Dermis blood vessel endothelial cell (primary cell): Measurements from ENCODE around the gene TH. TPM values are rescaled to one million over a fixed set of nuclear protein-coding genes. Genes with fewer than 3 reads are reported as not detected.

Experiments
- DNase-seq: peaks from one replicate; pipeline ENCODE4 v3.0.0; 2010
- total RNA-seq: library from RNA; depleted of rRNA; stranded (reverse); fragments of >200 nt; gene quantifications from 2 replicates; pipeline ENCODE4 v1.2.3, GENCODE V29; 2014

Gene TH
- total RNA-seq, 1 donor from 2014 or later: not detected

DNA sequence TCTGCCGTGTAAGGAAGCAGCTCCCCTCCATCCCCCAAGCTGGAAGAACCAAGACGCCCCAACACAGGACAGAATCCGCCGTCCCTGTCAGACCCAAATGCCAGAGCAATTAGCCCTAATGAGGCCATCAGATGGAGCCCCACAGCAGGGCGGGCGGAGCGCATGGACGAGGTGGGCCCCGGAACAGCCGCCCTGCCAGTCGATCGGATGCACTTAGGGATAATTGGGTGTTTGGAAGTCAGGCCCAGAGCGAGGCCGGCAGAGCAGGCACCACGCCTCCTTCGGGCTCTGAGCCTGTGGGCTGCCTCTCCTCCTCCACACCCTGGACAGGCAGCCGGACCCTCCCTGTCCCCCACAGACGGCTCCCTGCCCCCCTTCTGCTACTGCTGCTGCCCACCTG lies 5.5 kb upstream of the TH start:
- no peak for DNase-seq

DNA sequence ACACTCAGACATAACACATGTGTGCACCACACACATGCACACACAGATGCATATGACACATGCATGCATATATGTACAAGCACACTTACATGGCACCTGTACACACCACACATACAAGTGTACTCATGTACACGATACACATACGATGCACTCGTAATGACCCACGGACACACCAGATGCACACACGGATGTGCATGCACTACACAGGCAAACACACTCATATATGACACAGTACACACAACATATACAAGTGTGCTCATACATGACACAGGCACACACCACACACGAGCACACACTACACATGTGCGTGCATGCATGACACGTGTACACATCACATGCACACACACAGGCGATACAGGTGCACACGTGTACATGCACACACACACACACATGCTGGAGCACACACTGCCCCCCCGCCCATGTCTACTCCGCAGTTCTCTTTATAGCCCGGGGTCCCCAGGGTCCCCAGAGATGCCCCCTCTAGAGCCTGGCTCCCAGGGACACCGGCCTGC lies 4.8 kb upstream of the TH start:
- no peak for DNase-seq

DNA sequence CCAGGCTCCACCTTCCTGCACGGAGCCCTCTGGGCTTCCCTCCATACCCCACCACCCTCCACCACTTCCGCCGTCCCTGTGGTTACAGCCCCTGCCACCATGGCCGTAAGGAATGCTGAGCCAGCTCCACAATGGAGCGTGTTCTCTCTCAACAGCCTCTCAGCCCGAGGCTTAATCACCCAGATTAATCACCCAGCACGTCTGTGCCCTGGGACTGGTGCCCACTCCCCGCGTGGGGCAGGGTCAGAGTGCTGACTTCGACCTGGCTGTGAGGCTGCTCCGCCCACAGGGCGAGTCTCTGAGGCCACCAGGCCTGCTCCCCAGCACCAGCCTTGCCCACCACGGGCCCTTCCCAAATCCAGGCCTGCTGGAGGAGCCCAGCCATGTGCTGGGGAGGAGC lies 4.0 kb upstream of the TH start:
- no peak for DNase-seq

DNA sequence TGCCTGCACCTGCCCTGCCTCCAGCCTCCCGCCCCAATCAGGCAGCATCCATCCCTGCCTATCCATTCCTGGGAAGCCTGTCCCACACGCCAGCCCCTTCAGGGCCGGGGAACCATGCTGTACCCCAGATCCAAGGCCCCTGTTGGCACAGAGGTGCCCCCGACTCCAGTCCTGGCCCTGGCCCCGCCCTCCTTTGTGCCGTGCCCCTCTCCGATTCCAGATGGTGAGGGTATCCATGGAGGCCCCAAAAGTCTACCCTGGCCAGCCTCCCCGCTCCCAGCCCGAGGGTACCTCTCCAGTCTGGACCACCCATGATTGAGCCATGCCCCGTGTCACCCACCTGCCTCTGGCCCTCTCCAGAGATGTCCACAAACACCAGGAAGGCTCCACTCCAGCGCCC lies 2.7 kb upstream of the TH start:
- no peak for DNase-seq

DNA sequence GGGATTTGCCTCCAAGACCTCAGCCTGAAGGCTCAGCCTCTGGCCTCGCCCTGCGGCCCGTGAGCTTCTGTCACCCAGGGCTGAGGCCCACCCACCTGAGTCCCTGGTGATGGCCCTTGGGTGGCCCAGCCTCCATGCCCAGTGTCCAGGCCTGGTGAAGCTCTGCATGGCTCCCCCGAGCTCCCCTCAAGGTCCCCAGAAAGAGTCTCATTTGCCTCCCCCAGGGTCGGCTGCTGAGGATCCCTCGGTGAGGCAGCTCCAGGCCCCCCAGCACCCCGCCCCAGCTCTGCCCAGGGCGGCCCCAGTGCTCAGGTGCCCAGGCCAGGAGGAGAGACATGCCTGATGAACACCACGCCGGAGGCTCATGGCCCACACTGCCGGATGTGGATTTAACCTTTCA lies 2.1 kb upstream of the TH start:
- DNase-seq: no peak

DNA sequence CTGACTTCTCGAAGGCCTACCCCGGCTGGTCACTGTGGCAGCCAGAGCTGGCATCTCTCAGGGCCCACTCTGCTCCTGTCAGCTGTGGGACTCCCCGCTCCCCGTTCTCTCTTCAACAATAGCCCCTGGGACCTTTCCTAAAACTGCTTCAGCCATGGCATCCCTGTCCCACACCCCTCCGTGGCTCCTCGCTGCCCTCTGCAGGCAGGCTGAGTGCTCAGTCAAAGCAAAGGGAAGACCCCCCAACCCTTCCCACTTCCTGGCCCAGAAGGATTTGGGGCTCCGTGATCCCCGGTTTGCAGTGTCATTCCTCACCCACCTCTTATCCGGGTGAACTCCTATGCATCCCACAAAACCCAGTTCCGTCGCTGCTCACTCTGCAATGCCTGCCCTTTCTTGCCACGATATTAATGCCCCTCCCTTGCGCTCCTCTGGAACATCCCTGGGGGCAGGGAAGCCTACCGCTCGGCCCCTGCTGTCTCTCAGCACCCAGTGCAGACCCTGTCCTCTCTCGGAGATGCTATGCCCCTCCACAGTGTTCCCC lies 1.6 kb upstream of the TH start:
- no peak for DNase-seq

DNA sequence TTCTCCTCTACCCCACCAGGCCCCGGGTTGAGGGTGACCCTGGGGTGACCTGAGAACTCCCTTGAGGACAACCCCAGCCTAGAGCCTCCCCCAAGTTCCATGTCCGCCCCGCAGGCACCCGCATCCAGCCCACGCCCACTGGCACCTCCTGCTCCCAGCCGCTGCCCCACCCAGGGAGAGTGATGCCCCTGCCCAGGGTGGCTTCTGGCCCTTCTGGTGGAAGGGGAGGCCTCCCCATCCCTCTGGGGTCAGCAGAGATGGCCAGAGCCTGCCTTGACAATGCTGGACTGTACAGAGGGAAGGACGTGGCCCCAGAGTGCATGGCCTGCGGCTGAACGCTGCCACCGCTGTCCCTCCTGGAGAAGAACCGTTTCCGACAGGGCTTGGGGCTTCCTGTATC lies 1.1 kb upstream of the TH start:
- no peak for DNase-seq

DNA sequence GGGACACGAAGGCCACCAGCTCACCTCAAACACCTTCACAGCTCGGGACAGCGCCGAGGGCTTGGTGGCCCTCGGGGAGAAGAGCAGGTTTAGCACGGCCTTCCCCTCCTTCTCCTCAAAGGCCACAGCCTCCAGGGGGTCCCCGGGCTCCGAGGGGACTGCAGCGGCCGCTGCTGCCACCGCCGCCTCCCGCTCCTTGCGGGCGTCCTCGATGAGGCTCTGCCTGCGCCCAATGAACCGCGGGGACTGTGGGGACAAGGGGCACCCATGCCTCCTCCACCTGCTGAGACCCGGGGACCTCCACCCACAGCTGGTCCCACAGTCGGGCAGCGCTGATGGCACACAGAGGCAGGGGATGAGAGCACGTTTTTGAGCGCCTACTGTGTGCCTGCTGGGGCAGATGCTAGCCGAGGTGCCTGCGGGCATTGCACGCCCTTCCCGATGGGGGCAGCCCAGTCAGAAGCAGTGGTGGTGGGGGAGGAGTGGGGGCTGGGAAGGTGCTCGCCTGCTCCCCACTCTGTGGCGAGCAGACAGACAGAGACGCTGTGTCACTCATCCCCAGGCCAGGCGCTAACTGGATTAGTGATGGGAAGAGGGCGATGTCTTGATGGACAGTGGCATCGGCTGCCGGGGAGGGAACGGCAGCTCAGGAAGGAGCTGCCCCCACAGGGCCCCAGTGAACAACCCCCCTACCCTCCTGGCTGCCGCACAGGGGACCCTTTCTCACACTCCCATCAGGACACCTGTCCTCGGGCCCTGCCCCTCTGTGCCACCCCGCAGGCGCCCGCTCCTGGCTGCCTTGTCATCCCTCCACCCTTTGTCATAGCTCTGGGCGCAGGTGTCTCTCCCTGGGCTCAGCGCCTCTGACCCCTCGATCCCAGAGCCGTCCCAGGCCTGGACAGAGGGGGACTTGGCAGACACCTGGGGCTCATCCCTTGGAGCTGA lies 1.7 kb downstream of the TH start:
- DNase-seq: no peak

DNA sequence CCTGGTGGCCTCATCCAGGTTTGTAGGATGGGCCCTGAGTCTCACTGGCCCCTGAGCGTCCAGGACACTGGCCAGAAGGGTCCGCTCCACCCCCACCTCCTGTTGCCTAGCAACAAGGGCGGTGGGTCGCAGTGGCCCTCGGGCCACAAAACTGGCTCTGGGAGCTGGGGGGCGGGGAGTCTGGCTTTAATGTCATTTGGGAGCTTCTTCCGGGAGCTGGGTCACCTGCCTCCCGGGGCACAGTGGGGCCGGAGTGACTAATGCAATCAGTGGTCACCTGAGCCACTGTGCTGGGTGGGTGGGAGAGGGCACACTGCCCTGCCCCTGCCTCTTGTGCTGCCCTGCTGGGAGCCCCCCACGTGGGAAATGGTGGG lies 2.6 kb downstream of the TH start:
- DNase-seq: no peak

DNA sequence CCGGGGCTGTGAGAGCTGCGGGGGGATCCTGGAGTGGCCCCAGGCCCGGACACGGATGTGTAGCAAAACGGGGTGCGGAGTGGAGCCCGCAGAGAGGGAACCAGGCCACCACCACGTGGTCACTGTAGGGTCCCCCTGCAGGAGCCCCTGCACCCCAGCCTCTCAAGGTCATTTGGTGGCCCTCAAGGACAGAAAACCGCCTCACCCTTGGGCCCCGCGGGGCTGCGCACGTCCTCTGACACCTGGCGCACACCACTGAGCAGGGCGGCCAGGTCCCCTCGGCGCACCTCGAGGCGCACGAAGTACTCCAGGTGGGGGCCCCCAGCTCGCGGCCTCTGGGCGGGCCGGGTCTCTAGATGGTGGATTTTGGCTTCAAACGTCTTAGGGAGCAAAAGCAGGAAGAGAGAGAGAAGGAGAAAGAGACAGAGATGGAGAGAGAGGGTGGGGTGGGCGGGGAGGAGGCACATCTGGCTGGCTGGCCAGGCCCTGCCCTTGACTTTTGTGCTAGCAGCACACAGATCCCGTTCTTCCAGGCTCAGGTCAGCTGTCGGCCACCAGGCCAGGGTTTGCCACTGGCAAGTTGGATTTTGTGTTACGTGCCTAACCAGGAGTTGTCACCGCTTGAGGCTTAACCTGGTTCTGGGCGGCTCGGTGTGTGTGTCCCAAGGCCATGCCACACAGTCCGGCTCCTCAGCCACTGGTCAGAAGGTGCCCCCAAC lies 3.2 kb downstream of the TH start:
- no peak for DNase-seq

DNA sequence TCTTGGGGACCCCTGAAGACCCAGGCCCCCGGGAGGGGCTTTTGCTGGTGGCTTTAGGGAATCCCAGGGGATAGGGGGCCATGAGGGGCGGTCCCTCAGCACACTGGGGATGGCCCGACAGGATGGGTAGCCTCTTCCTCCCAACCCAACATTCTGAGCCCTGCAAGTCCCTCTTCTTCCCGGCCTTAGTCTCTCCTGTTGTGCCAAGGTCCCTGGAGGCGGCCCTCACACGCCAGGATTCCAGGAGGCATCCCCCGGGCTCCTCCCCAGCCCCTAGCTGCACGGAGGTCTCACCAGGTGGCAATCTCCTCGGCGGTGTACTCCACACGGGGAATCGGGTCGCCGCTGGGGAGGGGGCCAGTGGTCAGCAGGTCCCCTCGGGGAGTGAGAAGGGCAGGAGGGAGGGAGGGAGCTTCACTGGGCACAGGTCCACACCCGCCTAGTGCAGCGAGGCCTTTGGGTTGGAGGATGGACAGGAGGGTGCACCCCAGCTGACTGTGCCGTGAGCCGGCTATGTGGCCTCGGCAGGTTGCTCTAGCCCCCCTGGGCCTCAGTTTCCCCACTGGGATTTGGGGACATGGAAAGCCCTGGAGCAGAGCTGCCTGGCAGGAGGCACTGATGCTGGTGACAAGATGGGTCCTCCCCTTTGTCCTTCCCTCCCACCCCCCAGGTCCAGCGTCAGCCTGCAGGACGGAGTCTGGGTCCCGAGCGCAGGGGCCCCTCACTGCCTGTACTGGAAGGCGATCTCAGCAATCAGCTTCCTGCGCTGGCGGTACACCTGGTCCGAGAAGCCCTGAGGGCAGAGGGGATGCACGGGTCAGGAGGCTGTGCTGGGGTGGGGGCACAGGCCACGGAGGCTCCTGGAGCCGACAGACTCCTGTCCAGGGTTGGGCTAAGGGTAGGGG lies 4.2 kb downstream of the TH start:
- no peak for DNase-seq

DNA sequence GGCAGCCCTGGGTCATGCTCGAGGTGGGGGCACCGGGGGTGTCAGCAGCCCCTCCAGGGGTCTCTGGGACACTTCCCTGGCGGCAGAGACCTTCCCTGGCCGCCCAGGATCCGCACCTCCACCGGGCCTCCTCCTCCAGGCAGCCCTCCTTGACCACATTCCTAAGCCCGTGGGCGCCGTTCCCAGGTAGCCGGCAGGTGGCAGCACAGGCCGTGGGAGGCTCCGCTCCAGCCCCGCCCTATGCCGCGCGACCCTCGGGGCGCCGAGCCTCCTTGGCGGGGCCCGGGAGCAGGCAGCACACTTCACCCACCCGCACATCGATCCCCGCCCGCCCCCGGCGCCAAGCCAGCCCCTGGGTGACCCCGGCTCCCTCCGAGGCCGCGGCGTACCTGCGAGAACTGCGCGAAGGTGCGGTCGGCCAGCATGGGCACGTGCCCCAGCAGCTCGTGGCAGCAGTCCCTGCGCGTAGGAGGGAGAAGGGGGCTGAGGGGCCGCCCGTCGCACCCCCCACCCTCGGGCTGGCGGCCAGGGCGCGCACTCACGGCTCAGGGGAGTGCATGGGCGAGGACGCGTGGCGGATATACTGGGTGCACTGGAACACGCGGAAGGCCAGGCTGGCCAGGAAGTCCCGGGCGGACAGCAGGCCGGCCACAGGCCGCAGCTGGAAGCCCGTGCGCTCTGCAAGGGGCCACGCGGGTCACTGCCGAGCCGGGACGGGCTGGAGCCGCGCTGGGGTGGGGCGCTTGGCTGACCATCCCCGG lies 5.3 kb downstream of the TH start:
- DNase-seq: peak; percentile 23

DNA sequence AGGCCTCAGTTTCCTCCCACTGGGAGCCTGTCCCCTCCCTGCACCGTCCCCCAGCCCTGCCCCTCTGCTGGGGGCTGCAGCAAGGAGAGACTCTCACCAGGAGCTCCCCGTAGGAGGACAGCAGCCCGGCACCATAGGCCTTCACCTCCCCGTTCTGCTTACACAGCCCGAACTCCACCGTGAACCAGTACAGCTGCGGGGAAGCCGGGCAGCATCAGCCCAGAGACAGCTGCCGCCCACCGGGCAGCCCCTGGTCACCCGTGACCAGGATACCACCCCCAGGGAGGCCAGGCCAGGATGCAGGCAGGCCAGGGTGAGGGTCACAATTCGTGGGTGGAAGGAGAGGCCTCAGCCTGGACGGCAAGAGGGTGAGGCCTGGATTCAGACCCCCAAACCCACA lies 6.0 kb downstream of the TH start:
- no peak for DNase-seq

DNA sequence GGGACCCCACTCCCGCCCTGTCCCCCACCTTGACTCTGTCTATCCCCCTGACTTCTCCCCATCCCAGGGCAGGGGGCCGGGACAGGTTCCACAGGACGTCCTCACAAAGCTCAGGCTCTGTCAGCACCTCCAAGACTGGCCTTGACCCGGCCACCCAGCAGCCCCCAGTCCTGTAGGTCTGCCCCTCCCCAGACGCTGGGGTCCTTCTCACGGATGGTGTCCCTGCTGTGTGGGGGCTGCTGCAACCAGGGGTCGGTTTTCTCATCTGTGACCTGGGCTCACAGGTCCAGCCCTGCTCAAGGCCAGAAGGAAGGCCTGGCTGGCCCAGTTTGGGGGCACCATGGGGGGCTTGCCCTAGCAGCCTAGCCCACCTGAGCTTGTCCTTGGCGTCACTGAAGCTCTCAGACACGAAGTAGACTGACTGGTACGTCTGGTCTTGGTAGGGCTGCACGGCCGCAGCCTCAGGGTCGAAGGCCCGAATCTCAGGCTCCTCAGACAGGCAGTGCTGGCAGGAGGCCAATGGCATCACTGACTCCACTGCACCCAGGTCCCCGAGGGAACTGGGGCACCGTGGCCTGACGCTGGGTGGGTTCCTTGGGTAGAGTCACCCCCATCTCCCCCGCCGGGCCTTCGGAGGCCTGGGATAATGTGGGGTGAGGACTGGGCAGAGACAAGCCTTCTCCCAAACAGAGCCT lies 6.6 kb downstream of the TH start:
- DNase-seq: no peak

DNA sequence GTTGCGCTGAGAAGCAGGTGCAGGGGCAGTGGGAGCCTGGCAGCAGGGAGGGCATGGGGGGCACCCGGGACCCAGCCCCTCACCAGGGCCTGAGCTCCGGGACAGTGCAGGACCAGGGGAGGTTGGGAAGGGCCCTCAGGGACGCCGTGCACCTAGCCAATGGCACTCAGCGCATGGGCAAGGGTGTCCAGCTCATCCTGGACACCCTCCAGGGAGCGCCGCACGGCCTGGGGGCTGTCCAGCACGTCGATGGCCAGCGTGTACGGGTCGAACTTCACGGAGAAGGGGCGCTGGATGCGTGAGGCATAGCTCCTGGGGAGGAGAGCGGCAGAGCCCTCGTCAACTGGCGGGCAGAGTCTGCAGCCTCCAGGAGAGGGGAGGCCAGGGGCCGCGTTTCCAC lies 7.5 kb downstream of the TH start:
- no peak for DNase-seq

DNA sequence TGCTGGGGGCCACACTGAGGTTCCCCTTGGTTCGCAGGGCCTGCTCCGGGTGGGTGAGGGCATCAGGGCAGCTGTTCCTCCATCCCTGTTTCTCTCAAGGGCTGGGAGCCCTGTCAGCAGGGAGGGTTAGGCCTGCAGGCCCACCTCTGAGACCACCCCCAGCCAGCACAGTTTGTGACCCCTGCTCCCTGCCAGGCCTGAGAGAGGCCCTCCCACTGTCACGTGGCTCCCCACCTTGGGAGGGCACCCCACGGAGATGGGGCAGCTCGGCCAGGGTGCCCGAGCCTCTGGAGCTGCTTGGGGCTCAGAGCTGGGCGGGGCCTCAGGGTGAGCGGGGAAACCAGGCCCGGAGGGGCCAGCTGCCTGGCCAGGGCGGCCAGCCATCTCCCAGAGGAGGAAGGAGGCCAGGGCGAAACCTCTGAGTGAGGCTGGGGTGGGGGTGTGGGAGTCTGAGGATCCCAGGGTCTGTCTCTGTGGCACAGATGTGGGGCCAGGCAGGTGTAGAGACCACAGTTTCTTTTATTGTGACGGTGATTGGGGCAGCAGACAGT lies 8.1 kb downstream of the TH start:
- DNase-seq: no peak

DNA sequence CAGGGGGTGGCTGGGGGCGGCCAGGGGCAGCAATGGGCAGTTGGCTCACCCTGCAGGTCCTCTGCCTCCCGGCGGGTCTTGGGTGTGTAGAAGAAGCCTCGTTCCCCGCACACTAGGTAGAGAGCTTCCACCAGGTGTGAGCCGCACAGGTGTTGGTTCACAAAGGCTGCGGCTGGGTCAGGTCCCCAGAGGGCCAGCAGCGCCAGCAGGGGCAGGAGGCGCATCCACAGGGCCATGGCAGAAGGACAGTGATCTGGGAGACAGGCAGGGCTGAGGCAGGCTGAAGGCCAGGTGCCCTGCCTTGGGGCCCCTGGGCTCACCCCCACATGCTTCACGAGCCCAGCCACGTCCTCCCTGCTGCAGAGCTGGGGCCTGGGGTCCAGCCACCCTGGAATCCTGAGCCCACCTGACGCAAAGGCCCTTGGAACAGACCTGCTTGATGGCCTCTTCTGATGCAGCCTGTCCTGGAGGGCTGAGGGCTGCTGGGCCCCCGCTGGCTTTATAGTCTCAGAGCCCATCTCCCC lies 10.8 kb downstream of the TH start, which contains the start of gene INS:
TSS of gene INS (minus strand) at position 474 of the 524 bp plus-strand sequence. CDS start at position 236, 238 bp downstream.
- DNase-seq: no peak

DNA sequence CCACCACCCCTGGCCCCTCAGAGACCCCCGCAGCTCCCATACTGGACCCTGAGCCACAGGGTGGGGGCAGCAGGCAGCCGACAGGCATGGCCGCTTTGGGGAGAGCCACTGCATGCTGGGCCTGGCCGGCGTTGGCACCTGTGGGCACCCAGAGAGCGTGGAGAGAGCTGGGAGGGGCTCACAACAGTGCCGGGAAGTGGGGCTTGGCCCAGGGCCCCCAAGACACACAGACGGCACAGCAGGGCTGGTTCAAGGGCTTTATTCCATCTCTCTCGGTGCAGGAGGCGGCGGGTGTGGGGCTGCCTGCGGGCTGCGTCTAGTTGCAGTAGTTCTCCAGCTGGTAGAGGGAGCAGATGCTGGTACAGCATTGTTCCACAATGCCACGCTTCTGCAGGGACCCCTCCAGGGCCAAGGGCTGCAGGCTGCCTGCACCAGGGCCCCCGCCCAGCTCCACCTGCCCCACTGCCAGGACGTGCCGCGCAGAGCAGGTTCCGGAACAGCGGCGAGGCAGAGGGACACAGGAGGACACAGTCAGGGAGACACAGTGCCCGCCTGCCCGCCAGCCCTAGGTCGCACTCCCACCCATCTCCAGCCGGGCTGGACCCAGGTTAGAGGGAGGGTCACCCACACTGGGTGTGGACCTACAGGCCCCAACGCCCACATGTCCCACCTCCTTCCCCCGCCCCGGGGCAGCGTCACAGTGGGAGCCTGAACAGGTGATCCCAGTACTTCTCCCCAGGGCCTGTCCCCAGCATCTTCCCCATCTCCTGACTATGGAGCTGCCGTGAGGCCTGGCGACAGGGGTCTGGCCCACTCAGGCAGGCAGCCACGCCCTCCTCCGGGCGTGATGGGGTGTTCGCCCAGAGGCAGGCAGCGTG lies 11.8 kb downstream of the TH start:
- no peak for DNase-seq

DNA sequence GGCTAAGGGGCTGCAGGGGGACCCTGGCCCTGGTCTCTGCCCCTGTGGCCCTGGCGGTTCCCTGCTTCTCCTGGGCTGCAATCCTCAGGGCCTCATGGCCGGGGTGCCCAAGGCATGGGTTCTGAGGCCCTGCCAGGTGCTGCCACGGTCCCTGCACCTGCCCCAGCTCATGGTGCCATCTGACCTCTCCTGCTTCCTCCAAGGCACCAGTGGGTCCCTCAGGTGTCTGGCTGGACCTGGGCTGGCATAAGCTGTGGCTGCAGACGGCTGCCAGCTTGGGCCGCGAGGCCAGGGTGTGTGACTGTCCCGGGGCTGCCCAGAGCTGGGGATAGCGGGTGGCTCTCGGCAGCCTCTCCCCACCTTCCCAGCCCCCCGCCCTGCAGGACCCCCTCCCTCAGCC lies 12.6 kb downstream of the TH start:
- no peak for DNase-seq
